Measurements from ENCODE around the gene NCKAP5. TPM values are rescaled to one million over a fixed set of nuclear protein-coding genes. Genes with fewer than 3 reads are reported as not detected.

Gene NCKAP5
- total and polyA plus RNA-seq, 2 experiments from 2014 or later = 2.2 to 5.5 TPM

GRCh38 chr2:132849118-132849517 lies 719.1 kb downstream of the NCKAP5 start:
- TF ChIP-seq EZH2 (IDR thresholded peaks at IDR 0.05; ENCODE audit: borderline replicate concordance) (no peak), CTCF (IDR thresholded peaks at IDR 0.05; ENCODE audit: poor library complexity) (no peak), EZH2phosphoT487 (IDR thresholded peaks at IDR 0.05; ENCODE audit: low read depth, severe bottlenecking, unreplicated experiment) (no peak)
- Histone ChIP-seq H3K4me2 (no peak overlapping the region), H3K79me2 (no peaks in the 10 kb centered on the region), H2AFZ (no peak overlapping the region), H3K27me3 (no peaks in the 10 kb centered on the region), H3K36me3 (replicated peaks; ENCODE audit: insufficient read depth, low read depth) (no peaks in the 10 kb centered on the region), H3K4me1 (ENCODE audit: insufficient read depth) (no peaks in the 10 kb centered on the region), H3K9me2 (replicated peaks; ENCODE audit: insufficient read depth) (no peaks in the 10 kb centered on the region), H3K27ac (no peak overlapping the region), H4K20me1 (ENCODE audit: insufficient read depth, poor library complexity, severe bottlenecking) (no peaks in the 10 kb centered on the region), H3K9me3 (ENCODE audit: low read depth) (no peaks in the 10 kb centered on the region), H3K4me3 (no peak overlapping the region)
- 91% methylated on average over 1 of the region's 1 CpG for WGBS (ENCODE audit: low lambda C conversion rate, missing lambda C conversion rate)
- no peak for DNase-seq (ENCODE audit: low spot score)

- no peaks in the 10 kb centered on the region for H3K4me1 ChIP-seq (ENCODE audit: insufficient read depth)
- no peaks in the 10 kb centered on the region for H4K20me1 ChIP-seq (ENCODE audit: insufficient read depth, poor library complexity, severe bottlenecking)
- H3K4me3 ChIP-seq = no peak overlapping the region
- no peak overlapping the region for H3K27ac ChIP-seq
- no peak for DNase-seq (ENCODE audit: low spot score)
- no peak overlapping the region for H3K4me2 ChIP-seq
- H3K79me2 ChIP-seq = no peaks in the 10 kb centered on the region
- H2AFZ ChIP-seq = no peak overlapping the region
- no peaks in the 10 kb centered on the region for H3K27me3 ChIP-seq
- TF ChIP-seq CTCF (IDR thresholded peaks at IDR 0.05; ENCODE audit: poor library complexity) (no peak), EZH2phosphoT487 (IDR thresholded peaks at IDR 0.05; ENCODE audit: low read depth, severe bottlenecking, unreplicated experiment) (no peak), EZH2 (IDR thresholded peaks at IDR 0.05; ENCODE audit: borderline replicate concordance) (no peak)
- H3K36me3 ChIP-seq (replicated peaks; ENCODE audit: insufficient read depth, low read depth) = no peaks in the 10 kb centered on the region
- H3K9me2 ChIP-seq (replicated peaks; ENCODE audit: insufficient read depth) = no peaks in the 10 kb centered on the region
- H3K9me3 ChIP-seq (ENCODE audit: low read depth) = no peaks in the 10 kb centered on the region
Observed at GRCh38 chr2:132845339-132845738, 722.9 kb downstream of the NCKAP5 start.

GRCh38 chr2:132844585-132844984 lies 723.7 kb downstream of the NCKAP5 start:
- no peak for DNase-seq (ENCODE audit: low spot score)
- TF ChIP-seq CTCF (IDR thresholded peaks at IDR 0.05; ENCODE audit: poor library complexity) (no peak), EZH2 (IDR thresholded peaks at IDR 0.05; ENCODE audit: borderline replicate concordance) (no peak), EZH2phosphoT487 (IDR thresholded peaks at IDR 0.05; ENCODE audit: low read depth, severe bottlenecking, unreplicated experiment) (no peak)
- Histone ChIP-seq H3K79me2 (no peaks in the 10 kb centered on the region), H2AFZ (no peak overlapping the region), H3K4me2 (no peak overlapping the region), H3K4me3 (no peak overlapping the region), H3K36me3 (replicated peaks; ENCODE audit: insufficient read depth, low read depth) (no peaks in the 10 kb centered on the region), H4K20me1 (ENCODE audit: insufficient read depth, poor library complexity, severe bottlenecking) (no peaks in the 10 kb centered on the region), H3K27me3 (no peaks in the 10 kb centered on the region), H3K9me2 (replicated peaks; ENCODE audit: insufficient read depth) (no peaks in the 10 kb centered on the region), H3K9me3 (ENCODE audit: low read depth) (no peaks in the 10 kb centered on the region), H3K27ac (no peak overlapping the region), H3K4me1 (ENCODE audit: insufficient read depth) (no peaks in the 10 kb centered on the region)
- WGBS (ENCODE audit: low lambda C conversion rate, missing lambda C conversion rate) = 94% methylated on average over 4 of the region's 4 CpGs

- DNase-seq (ENCODE audit: low spot score) = no peak
- Histone ChIP-seq H3K9me3 (ENCODE audit: low read depth) (no peaks in the 10 kb centered on the region), H4K20me1 (ENCODE audit: insufficient read depth, poor library complexity, severe bottlenecking) (no peaks in the 10 kb centered on the region), H2AFZ (no peak overlapping the region), H3K4me3 (no peak overlapping the region), H3K9me2 (replicated peaks; ENCODE audit: insufficient read depth) (no peaks in the 10 kb centered on the region), H3K27ac (no peak overlapping the region), H3K36me3 (replicated peaks; ENCODE audit: insufficient read depth, low read depth) (no peaks in the 10 kb centered on the region), H3K79me2 (no peaks in the 10 kb centered on the region), H3K27me3 (no peaks in the 10 kb centered on the region), H3K4me1 (ENCODE audit: insufficient read depth) (no peaks in the 10 kb centered on the region), H3K4me2 (no peak overlapping the region)
- 79% methylated on average over 1 of the region's 1 CpG for WGBS (ENCODE audit: low lambda C conversion rate, missing lambda C conversion rate)
- TF ChIP-seq CTCF (IDR thresholded peaks at IDR 0.05; ENCODE audit: poor library complexity) (no peak), EZH2 (IDR thresholded peaks at IDR 0.05; ENCODE audit: borderline replicate concordance) (no peak), EZH2phosphoT487 (IDR thresholded peaks at IDR 0.05; ENCODE audit: low read depth, severe bottlenecking, unreplicated experiment) (no peak)
Observed at GRCh38 chr2:132837769-132838168, 730.5 kb downstream of the NCKAP5 start.
